NB4 (cell line): ENCODE measurements around the gene SLC1A4.

Experiments used
- CTCF ChIP-seq: IDR thresholded peaks from one replicate; pipeline ENCODE4 v1.5.1; 2012; ENCODE audit warnings: low read depth, low read length
- TF ChIP-seq, protein P1 (sequence below): IDR thresholded peaks from 2 replicates; pipeline ENCODE4 v1.6.1; 2011; ENCODE audit warnings: low read depth, low read length

- TF ChIP-seq CTCF: no peak
- TF ChIP-seq, protein P1, sequence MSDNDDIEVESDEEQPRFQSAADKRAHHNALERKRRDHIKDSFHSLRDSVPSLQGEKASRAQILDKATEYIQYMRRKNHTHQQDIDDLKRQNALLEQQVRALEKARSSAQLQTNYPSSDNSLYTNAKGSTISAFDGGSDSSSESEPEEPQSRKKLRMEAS: peak; percentile 74
Measured at GRCh38 chr2:65055422-65056214, 66.4 kb downstream of the SLC1A4 start.
